Panc1 (cell line): ENCODE results near the gene ATXN7L3.
A peak's percentile ranks its signal among the peaks of the same experiment; 100 is the strongest.

Experiments used
- CTCF ChIP-seq: fragments of 450-650 bp; IDR thresholded peaks from 2 replicates; pipeline ENCODE4 v1.5.1; 2017; ENCODE audit warnings: mild to moderate bottlenecking
- POLR2AphosphoS5 ChIP-seq: IDR thresholded peaks from 2 replicates; pipeline ENCODE4 v1.6.1; 2012; ENCODE audit warnings: mild to moderate bottlenecking, low read depth, low read length, moderate library complexity
- REST ChIP-seq, 2 experiments: IDR thresholded peaks; 2 replicates each; pipeline ENCODE4 v1.6.1; 2011 to 2012; ENCODE audit warnings: low read depth in 2 of 2, control low read depth in 1 of 2, low read length in 1 of 2, mild to moderate bottlenecking in 1 of 2, moderate library complexity in 1 of 2; ENCODE audit not compliant: insufficient read depth in 1 of 2
- SIN3A ChIP-seq: IDR thresholded peaks from 2 replicates; pipeline ENCODE4 v1.6.1; 2012; ENCODE audit warnings: low read depth, mild to moderate bottlenecking, low read length, moderate library complexity, borderline replicate concordance; ENCODE audit not compliant: insufficient read depth
- TCF7L2 ChIP-seq: IDR thresholded peaks from 2 replicates; pipeline ENCODE4 v1.6.1; 2011; ENCODE audit warnings: mild to moderate bottlenecking, low read depth, low read length, inconsistent platforms

- no peak for TF ChIP-seq TCF7L2
- no peak for TF ChIP-seq CTCF
- TF ChIP-seq POLR2AphosphoS5 = peak; percentile 38
- no peak for TF ChIP-seq SIN3A
- TF ChIP-seq REST (IDR thresholded peaks at IDR 0.05; ENCODE audit: insufficient read depth in 1 of 2, low read depth in 2 of 2, low read length in 1 of 2) = no peak
Observed at GRCh38 chr17:44220213-44221083, 20.8 kb upstream of the ATXN7L3 start.
